Measurements from ENCODE around the gene IGSF9B. TPM values are rescaled to one million over a fixed set of nuclear protein-coding genes. Genes with fewer than 3 reads are reported as not detected.

Gene IGSF9B
- total RNA-seq, 2 donors from 2014 or later = 1.6 to 3.3 TPM

DNA sequence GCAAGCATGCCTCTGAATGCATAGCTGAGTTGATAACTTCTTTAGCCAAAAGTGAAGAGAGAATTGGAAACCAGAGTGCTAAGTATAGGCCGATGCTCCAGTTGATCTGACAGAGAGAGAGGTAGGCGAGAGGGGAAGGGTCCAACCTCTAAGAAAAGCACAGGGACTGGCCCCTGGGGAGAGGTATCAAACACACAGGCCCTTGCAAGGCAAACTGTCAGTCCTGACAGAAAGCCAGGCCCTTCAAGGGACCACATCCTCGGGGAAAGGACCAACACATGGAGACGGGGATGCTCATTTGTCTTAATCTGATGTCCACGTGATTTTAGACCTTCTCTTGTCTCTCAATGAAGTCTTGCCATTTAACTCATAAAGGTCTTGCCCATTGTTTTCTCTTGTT lies 67.6 kb downstream of the IGSF9B start:
- H3K27me3 ChIP-seq = no peaks in the 10 kb centered on the region
- ATAC-seq (no peak), DNase-seq (no peak)
- no peak overlapping the region for H3K27ac ChIP-seq
- no peaks in the 10 kb centered on the region for H3K4me1 ChIP-seq
- H3K4me3 ChIP-seq = no peak overlapping the region
- WGBS, 2 donors = 60 to 63% methylated on average over 5 of the region's 5 CpGs
- H3K9me3 ChIP-seq = no peaks in the 10 kb centered on the region
- H3K36me3 ChIP-seq (replicated peaks in 1 of 2; ENCODE audit: insufficient read depth in 1 of 2, low read depth in 2 of 2) = no peaks in the 10 kb centered on the region
- intact Hi-C loops (cut with DNase I) = no loop called here
- TF ChIP-seq, protein P1, sequence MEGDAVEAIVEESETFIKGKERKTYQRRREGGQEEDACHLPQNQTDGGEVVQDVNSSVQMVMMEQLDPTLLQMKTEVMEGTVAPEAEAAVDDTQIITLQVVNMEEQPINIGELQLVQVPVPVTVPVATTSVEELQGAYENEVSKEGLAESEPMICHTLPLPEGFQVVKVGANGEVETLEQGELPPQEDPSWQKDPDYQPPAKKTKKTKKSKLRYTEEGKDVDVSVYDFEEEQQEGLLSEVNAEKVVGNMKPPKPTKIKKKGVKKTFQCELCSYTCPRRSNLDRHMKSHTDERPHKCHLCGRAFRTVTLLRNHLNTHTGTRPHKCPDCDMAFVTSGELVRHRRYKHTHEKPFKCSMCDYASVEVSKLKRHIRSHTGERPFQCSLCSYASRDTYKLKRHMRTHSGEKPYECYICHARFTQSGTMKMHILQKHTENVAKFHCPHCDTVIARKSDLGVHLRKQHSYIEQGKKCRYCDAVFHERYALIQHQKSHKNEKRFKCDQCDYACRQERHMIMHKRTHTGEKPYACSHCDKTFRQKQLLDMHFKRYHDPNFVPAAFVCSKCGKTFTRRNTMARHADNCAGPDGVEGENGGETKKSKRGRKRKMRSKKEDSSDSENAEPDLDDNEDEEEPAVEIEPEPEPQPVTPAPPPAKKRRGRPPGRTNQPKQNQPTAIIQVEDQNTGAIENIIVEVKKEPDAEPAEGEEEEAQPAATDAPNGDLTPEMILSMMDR (IDR thresholded peaks at IDR 0.05) = no peak
- no peak for TF ChIP-seq POLR2A (IDR thresholded peaks at IDR 0.05)

DNA sequence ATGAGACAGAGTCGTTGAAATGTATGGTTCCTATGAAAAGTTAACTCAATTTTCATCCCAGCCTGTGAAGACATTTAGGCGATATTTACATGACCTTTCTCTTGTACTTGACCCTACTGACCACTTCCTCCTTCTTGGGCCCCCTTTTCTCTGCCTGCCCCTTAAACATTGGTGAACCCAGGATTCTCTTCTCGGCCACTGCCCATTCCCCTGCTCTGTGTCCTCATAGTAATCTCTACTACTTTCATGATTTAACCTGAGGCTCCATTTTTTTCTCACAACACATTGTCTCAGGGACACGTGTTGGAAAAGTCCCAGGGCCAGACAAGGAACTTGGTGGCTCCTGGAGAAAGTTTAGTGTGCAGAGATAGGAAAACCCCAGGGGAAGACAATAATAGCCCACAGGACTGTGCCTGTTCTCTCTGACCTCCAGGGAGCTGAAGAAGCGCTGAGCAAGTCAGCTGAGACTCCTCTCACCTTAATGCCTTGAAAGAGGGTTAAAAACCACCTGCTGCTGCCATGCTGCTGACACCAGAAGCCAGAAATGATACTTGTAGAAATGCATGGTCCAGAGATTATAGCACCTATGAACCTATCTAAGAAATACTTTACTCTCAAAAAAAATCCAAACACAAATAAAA lies 69.0 kb downstream of the IGSF9B start:
- Histone ChIP-seq H3K36me3 (replicated peaks in 1 of 2; ENCODE audit: insufficient read depth in 1 of 2, low read depth in 2 of 2) (no peaks in the 10 kb centered on the region), H3K4me1 (no peaks in the 10 kb centered on the region), H3K27me3 (no peaks in the 10 kb centered on the region), H3K27ac (no peak overlapping the region), H3K9me3 (no peaks in the 10 kb centered on the region), H3K4me3 (no peak overlapping the region)
- ATAC-seq = no peak
- WGBS, 2 donors = 52 to 53% methylated on average over 5 of the region's 5 CpGs
- intact Hi-C loops (cut with DNase I) = no loop called here
- DNase-seq = no peak
- TF ChIP-seq, protein P1 (IDR thresholded peaks at IDR 0.05) = no peak
- no peak for TF ChIP-seq POLR2A (IDR thresholded peaks at IDR 0.05)

DNA sequence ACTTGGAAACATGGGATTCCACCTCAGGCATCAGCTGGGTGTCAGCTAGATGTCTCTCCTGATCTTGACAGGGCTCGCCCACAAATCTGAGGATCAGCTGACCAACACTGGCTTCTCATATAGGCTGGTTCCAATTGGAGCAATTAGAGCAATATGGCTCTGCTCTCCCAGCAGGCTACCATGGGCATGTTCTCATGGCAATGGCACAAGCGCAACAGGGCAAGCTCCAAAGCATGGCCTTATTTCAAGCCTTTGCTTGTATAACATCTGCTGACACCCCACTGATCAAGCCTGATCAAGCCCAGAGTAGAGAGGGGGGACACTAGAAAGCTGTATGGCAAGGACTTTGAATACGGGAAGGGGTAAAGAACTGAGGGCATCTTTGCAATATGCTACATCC lies 70.7 kb downstream of the IGSF9B start:
- Histone ChIP-seq H3K36me3 (replicated peaks in 1 of 2; ENCODE audit: insufficient read depth in 1 of 2, low read depth in 2 of 2) (no peaks in the 10 kb centered on the region), H3K9me3 (no peaks in the 10 kb centered on the region), H3K4me3 (no peak overlapping the region), H3K27me3 (no peaks in the 10 kb centered on the region), H3K4me1 (no peaks in the 10 kb centered on the region), H3K27ac (no peak overlapping the region)
- ATAC-seq (no peak), DNase-seq (no peak)
- WGBS, 2 donors = 68 to 79% methylated on average over 3 of the region's 3 CpGs
- intact Hi-C loops (cut with DNase I) = no loop called here
- TF ChIP-seq, protein P1 (IDR thresholded peaks at IDR 0.05) = no peak
- no peak for TF ChIP-seq POLR2A (IDR thresholded peaks at IDR 0.05)

DNA sequence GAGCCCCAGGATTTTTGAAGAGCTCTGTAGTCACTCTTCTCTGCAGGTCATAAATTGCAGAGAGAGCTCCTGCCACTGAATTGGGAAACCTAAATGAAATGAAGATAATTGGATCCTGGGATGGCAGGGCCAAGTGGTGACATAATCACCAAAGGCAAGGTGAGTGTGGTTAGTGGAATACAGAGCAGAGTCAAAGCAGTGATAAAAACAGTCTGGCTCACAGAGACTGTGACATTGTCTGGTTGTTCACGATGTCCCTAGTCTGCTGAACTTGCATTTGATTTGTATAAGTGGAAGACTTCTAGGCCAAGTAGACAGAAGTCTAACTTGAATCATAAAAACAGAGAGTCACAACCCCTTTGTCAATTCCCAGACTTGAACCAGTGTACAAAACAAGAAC lies 84.6 kb downstream of the IGSF9B start:
- no peak overlapping the region for H3K4me3 ChIP-seq
- no peaks in the 10 kb centered on the region for H3K4me1 ChIP-seq
- no peaks in the 10 kb centered on the region for H3K27me3 ChIP-seq
- WGBS, 2 donors = 17 to 45% methylated on average over 1 of the region's 1 CpG
- DNase-seq = no peak
- no peak for TF ChIP-seq POLR2A (IDR thresholded peaks at IDR 0.05)
- intact Hi-C loops (cut with DNase I) = no loop called here
- H3K9me3 ChIP-seq = no peaks in the 10 kb centered on the region
- H3K27ac ChIP-seq = no peak overlapping the region
- H3K36me3 ChIP-seq (replicated peaks in 1 of 2; ENCODE audit: insufficient read depth in 1 of 2, low read depth in 2 of 2) = no peaks in the 10 kb centered on the region
- ATAC-seq = no peak

DNA sequence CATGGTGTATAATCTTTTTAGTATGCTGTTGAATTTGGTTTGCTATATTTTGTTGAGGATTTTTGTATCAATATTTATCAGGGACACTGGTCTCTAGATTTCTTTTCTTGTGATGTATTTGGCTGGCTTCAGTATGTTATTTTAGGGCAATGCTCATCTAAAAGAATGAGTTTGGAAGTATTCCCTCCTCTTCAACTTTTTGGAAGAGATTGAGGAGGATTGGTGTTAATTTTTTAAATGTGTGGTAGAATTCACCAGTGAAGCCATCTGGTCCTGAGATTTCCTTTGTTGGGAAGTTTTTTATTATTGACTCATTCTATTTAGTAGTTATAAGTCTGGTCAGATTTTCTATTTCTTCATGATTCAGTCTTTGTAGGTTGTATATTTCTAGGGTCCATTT lies 89.3 kb downstream of the IGSF9B start:
- DNase-seq (no peak), ATAC-seq (no peak)
- TF ChIP-seq, protein P1 (IDR thresholded peaks at IDR 0.05) = no peak
- TF ChIP-seq POLR2A (IDR thresholded peaks at IDR 0.05) = no peak
- no peaks in the 10 kb centered on the region for H3K36me3 ChIP-seq (replicated peaks in 1 of 2; ENCODE audit: insufficient read depth in 1 of 2, low read depth in 2 of 2)
- no peaks in the 10 kb centered on the region for H3K27me3 ChIP-seq
- intact Hi-C loops (cut with DNase I) = no loop called here
- H3K27ac ChIP-seq = no peak overlapping the region
- no peaks in the 10 kb centered on the region for H3K4me1 ChIP-seq
- no peaks in the 10 kb centered on the region for H3K9me3 ChIP-seq
- no peak overlapping the region for H3K4me3 ChIP-seq

Measured in body of pancreas (tissue), 4 donors.